ENCODE results near the gene SRPK3. TPM values are rescaled to one million over a fixed set of nuclear protein-coding genes. Genes with fewer than 3 reads are reported as not detected.
"Not testable (repeated sequence)": the region's sequence is repeated elsewhere in the genome, so short reads cannot be mapped to it uniquely, and the experiment has no call there.

Gene SRPK3
- total RNA-seq, 1 donor from 2014 or later = 52.8 TPM

- peaks cover 17% of the 10 kb centered on the region for H3K4me1 ChIP-seq
- intact Hi-C loops (cut with micrococcal nuclease) = no loop called here
- TF ChIP-seq CTCF (IDR thresholded peaks at IDR 0.05; ENCODE audit: borderline replicate concordance) = no peak
- H3K36me3 ChIP-seq = no peaks in the 10 kb centered on the region
- no peaks in the 10 kb centered on the region for H3K27me3 ChIP-seq (ENCODE audit: low read depth)
- no peaks in the 10 kb centered on the region for H3K9me3 ChIP-seq (replicated peaks)
- no peak overlapping the region for H3K27ac ChIP-seq (replicated peaks)
- no peak for DNase-seq
- peak overlapping the region; percentile 27 for H3K4me3 ChIP-seq
Observed at GRCh38 chrX:153744210-153745066, 36.4 kb upstream of the SRPK3 start.

- intact Hi-C loops (cut with micrococcal nuclease) = not testable (repeated sequence)
Observed at GRCh38 chrX:153745067-153745433, 35.8 kb upstream of the SRPK3 start.

GRCh38 chrX:153746359-153746758, 34.5 kb upstream of the SRPK3 start:
- Histone ChIP-seq H3K27me3 (ENCODE audit: low read depth) (no peaks in the 10 kb centered on the region), H3K27ac (replicated peaks) (no peak overlapping the region), H3K4me1 (peaks cover 17% of the 10 kb centered on the region), H3K9me3 (replicated peaks) (no peaks in the 10 kb centered on the region), H3K36me3 (no peaks in the 10 kb centered on the region), H3K4me3 (no peak overlapping the region)
- DNase-seq = no peak
- TF ChIP-seq CTCF (IDR thresholded peaks at IDR 0.05; ENCODE audit: borderline replicate concordance) = no peak
- intact Hi-C loops (cut with micrococcal nuclease) = no loop called here

More at GRCh38 chrX:153745067-153745433, 35.8 kb upstream of the SRPK3 start:
- not testable (repeated sequence) for H3K27me3 ChIP-seq (ENCODE audit: low read depth); H3K36me3 ChIP-seq; H3K4me3 ChIP-seq; H3K27ac ChIP-seq (replicated peaks); DNase-seq; H3K9me3 ChIP-seq (replicated peaks)
- peaks cover 17% of the 10 kb centered on the region for H3K4me1 ChIP-seq

GRCh38 chrX:153746991-153747390, 33.9 kb upstream of the SRPK3 start:
- intact Hi-C loops (cut with micrococcal nuclease); H3K9me3 ChIP-seq (replicated peaks); H3K27ac ChIP-seq (replicated peaks); DNase-seq; H3K36me3 ChIP-seq; H3K4me3 ChIP-seq; H3K27me3 ChIP-seq (ENCODE audit: low read depth): not testable (repeated sequence)
- H3K4me1 ChIP-seq = peaks cover 17% of the 10 kb centered on the region

- H3K4me3 ChIP-seq; H3K9me3 ChIP-seq (replicated peaks); intact Hi-C loops (cut with micrococcal nuclease); H3K27ac ChIP-seq (replicated peaks); H3K27me3 ChIP-seq (ENCODE audit: low read depth); DNase-seq; H3K36me3 ChIP-seq: not testable (repeated sequence)
- H3K4me1 ChIP-seq = peaks cover 13% of the 10 kb centered on the region
Observed at GRCh38 chrX:153749017-153749416, 31.8 kb upstream of the SRPK3 start.

- Histone ChIP-seq H3K36me3 (no peaks in the 10 kb centered on the region), H3K4me1 (peaks cover under 1% of the 10 kb centered on the region), H3K27me3 (ENCODE audit: low read depth) (no peaks in the 10 kb centered on the region), H3K27ac (replicated peaks) (no peak overlapping the region), H3K4me3 (no peak overlapping the region), H3K9me3 (replicated peaks) (no peaks in the 10 kb centered on the region)
- no peak for DNase-seq
- TF ChIP-seq CTCF (IDR thresholded peaks at IDR 0.05; ENCODE audit: borderline replicate concordance) = no peak
- intact Hi-C loops (cut with micrococcal nuclease) = no loop called here
Observed at GRCh38 chrX:153750127-153750774, 30.6 kb upstream of the SRPK3 start.

- H3K27ac ChIP-seq (replicated peaks) = no peak overlapping the region
- DNase-seq = no peak
- no peak for TF ChIP-seq CTCF (IDR thresholded peaks at IDR 0.05; ENCODE audit: borderline replicate concordance)
- H3K4me1 ChIP-seq = no peaks in the 10 kb centered on the region
- H3K9me3 ChIP-seq (replicated peaks) = no peaks in the 10 kb centered on the region
- H3K27me3 ChIP-seq (ENCODE audit: low read depth) = no peaks in the 10 kb centered on the region
- no peak overlapping the region for H3K4me3 ChIP-seq
- intact Hi-C loops (cut with micrococcal nuclease) = no loop called here
- H3K36me3 ChIP-seq = no peaks in the 10 kb centered on the region
Observed at GRCh38 chrX:153755136-153755535, 25.7 kb upstream of the SRPK3 start.

Data from left ventricle myocardium inferior (tissue), 1 donor.